HepG2 (cell line): ENCODE results near the gene CACNA2D1. TPM values are rescaled to one million over a fixed set of nuclear protein-coding genes. Genes with fewer than 3 reads are reported as not detected.

Source experiments
- ATAC-seq: fragments of 200-7000 bp; cut with Tn5 transposase; 3 replicates; pipeline ENCODE4 v1.9.1; 2020; ENCODE audit warnings: mild to moderate bottlenecking, moderate library complexity
- BruUV-seq: library from RNA; stranded (reverse); fragments of 400-500 nt; replicated peaks from 2 replicates; lab custom pipeline; 2021; lab: Mats Ljungman, UMichigan
- CTCF ChIA-PET: fragments of 300-600 bp; formaldehyde crosslinking; extraction: SDS; loops from one replicate; lab custom pipeline; 2021; ENCODE audit warnings: low total read pairs, inconsistent platforms, low intra/inter-chr PET ratio; lab: Yijun Ruan, JAX
- POLR2A ChIA-PET: fragments of 350-600 bp; sonication (Branson Sonifier 250); formaldehyde crosslinking; loops from one replicate; lab custom pipeline; 2020; ENCODE audit warnings: antibody characterized with exemption, inconsistent platforms; lab: Yijun Ruan, JAX
- DNase-seq: peaks from one replicate; pipeline ENCODE4 v3.0.0-alpha.2; 2015; ENCODE audit warnings: low spot score
- FAIRE-seq: peaks from 3 replicates; lab custom pipeline; 2011; peaks lifted over from hg19 to GRCh38; lab: Jason Lieb, UNC
- H2AFZ ChIP-seq: one replicate; pipeline ENCODE4 v1.6.1; 2011; ENCODE audit warnings: low read length, inconsistent platforms
- H3K27ac ChIP-seq: fragments of 300-600 bp; 3 replicates; pipeline ENCODE4 v1.8.0; 2011; ENCODE audit warnings: mixed run types, mild to moderate bottlenecking, mixed read lengths, low read length, inconsistent platforms; ENCODE audit not compliant: insufficient read depth; ENCODE audit errors: extremely low read length
- H3K27me3 ChIP-seq, 2 experiments: fragments of 200-600 bp in 1 of 2; 2 replicates in 1 of 2; 3 replicates in 1 of 2; pipeline versions ENCODE4 v1.6.0 to v1.8.0; 2011; ENCODE audit warnings: low read length in 2 of 2, mild to moderate bottlenecking in 2 of 2, moderate library complexity in 2 of 2, inconsistent platforms in 1 of 2; ENCODE audit not compliant: insufficient read depth in 2 of 2, control insufficient read depth in 1 of 2
- H3K36me3 ChIP-seq, 2 experiments: fragments of 200-600 bp in 1 of 2; replicated peaks in 1 of 2; 2 replicates in 1 of 2; 3 replicates in 1 of 2; pipeline versions ENCODE4 v1.5.1 to v1.8.0; 2011; ENCODE audit warnings: low read length in 2 of 2, inconsistent platforms in 1 of 2; ENCODE audit not compliant: insufficient read depth in 2 of 2, control insufficient read depth in 1 of 2
- H3K4me1 ChIP-seq: 2 replicates; pipeline ENCODE4 v1.5.1; 2012; ENCODE audit warnings: low read length, inconsistent platforms; ENCODE audit not compliant: insufficient read depth
- H3K4me2 ChIP-seq: 2 replicates; pipeline ENCODE4 v1.6.0; 2011; ENCODE audit warnings: low read depth, low read length, inconsistent platforms
- H3K4me3 ChIP-seq, 3 experiments: fragments of 200-600 bp in 1 of 3; sonication (generic), shearing (Covaris generic) in 1 of 3; replicated peaks in 1 of 3; 2 replicates each; pipeline ENCODE4 v1.5.1; 2011 to 2016; ENCODE audit warnings: low read length in 3 of 3, inconsistent platforms in 2 of 3, low read depth in 2 of 3, mild to moderate bottlenecking in 2 of 3, control low read depth in 1 of 3, mixed read lengths in 1 of 3; ENCODE audit not compliant: insufficient read depth in 1 of 3
- H3K79me2 ChIP-seq: one replicate; pipeline ENCODE4 v1.6.1; 2011; ENCODE audit warnings: low read length, inconsistent platforms; ENCODE audit not compliant: insufficient read depth
- H3K9ac ChIP-seq: 2 replicates; pipeline ENCODE4 v1.6.0; 2011; ENCODE audit warnings: mild to moderate bottlenecking, low read depth, low read length, inconsistent platforms; ENCODE audit not compliant: insufficient read depth
- H3K9me3 ChIP-seq: 2 replicates; pipeline ENCODE4 v1.5.1; 2012; ENCODE audit warnings: mild to moderate bottlenecking, low read length
- H4K20me1 ChIP-seq: 2 replicates; pipeline ENCODE4 v1.6.0; 2011; ENCODE audit warnings: inconsistent platforms, mild to moderate bottlenecking, low read length, moderate library complexity; ENCODE audit not compliant: insufficient read depth
- ATRX ChIP-seq: sonication (generic); formaldehyde crosslinking; IDR thresholded peaks from 2 replicates; pipeline ENCODE4 v1.4.0; 2020; ENCODE audit warnings: missing genetic modification reagents, borderline replicate concordance
- FOXK2 ChIP-seq: fragments of 450-650 bp; IDR thresholded peaks from 2 replicates; pipeline ENCODE4 v1.6.1; 2016
- HHEX ChIP-seq: IDR thresholded peaks from 2 replicates; pipeline ENCODE4 v1.6.1; 2016; ENCODE audit warnings: control low read depth
- MEIS2 ChIP-seq: sonication (generic); formaldehyde crosslinking; IDR thresholded peaks from 2 replicates; pipeline ENCODE4 v1.9.0; 2021; ENCODE audit warnings: mild to moderate bottlenecking, missing genetic modification reagents
- MTERF4 ChIP-seq: sonication (generic); formaldehyde crosslinking; IDR thresholded peaks from 2 replicates; pipeline ENCODE4 v1.8.0; 2023; ENCODE audit warnings: mild to moderate bottlenecking, missing genetic modification reagents
- RNF219 ChIP-seq: sonication (generic); formaldehyde crosslinking; IDR thresholded peaks from 2 replicates; pipeline ENCODE4 v1.5.0; 2020; ENCODE audit warnings: mild to moderate bottlenecking, missing genetic modification reagents
- ZBTB14 ChIP-seq: sonication (generic); formaldehyde crosslinking; IDR thresholded peaks from 2 replicates; pipeline ENCODE4 v1.4.0; 2020; ENCODE audit warnings: missing genetic modification reagents
- ZBTB37 ChIP-seq: sonication (generic); formaldehyde crosslinking; IDR thresholded peaks from 2 replicates; pipeline ENCODE4 v1.4.0; 2020; ENCODE audit warnings: mild to moderate bottlenecking, missing genetic modification reagents
- ZNF12 ChIP-seq: sonication (generic); formaldehyde crosslinking; IDR thresholded peaks from 2 replicates; pipeline ENCODE4 v1.5.0; 2020; ENCODE audit warnings: missing genetic modification reagents
- ZNF143 ChIP-seq: sonication (generic); formaldehyde crosslinking; IDR thresholded peaks from 2 replicates; pipeline ENCODE4 v1.4.0; 2020; ENCODE audit warnings: missing genetic modification reagents
- ZNF235 ChIP-seq: sonication (generic); formaldehyde crosslinking; IDR thresholded peaks from 2 replicates; pipeline ENCODE4 v1.8.1; 2023; ENCODE audit warnings: mild to moderate bottlenecking, missing genetic modification reagents, borderline replicate concordance
- ZNF256 ChIP-seq: sonication (generic); formaldehyde crosslinking; conservative IDR thresholded peaks from 2 replicates; pipeline ENCODE4 v1.4.0; 2020; ENCODE audit warnings: missing genetic modification reagents
- ZNF263 ChIP-seq: sonication (generic); formaldehyde crosslinking; IDR thresholded peaks from 2 replicates; pipeline ENCODE4 v1.4.0; 2020; ENCODE audit warnings: missing genetic modification reagents
- ZNF274 ChIP-seq: sonication (generic); formaldehyde crosslinking; IDR thresholded peaks from 2 replicates; pipeline ENCODE4 v1.5.1; 2020; ENCODE audit warnings: mild to moderate bottlenecking, missing genetic modification reagents
- ZNF773 ChIP-seq: sonication (generic); formaldehyde crosslinking; IDR thresholded peaks from 2 replicates; pipeline ENCODE4 v1.4.0; 2020; ENCODE audit warnings: missing genetic modification reagents, borderline replicate concordance
- ZNF777 ChIP-seq: sonication (generic); formaldehyde crosslinking; IDR thresholded peaks from 2 replicates; pipeline ENCODE4 v1.4.0; 2020; ENCODE audit warnings: missing genetic modification reagents
- ZNF784 ChIP-seq: sonication (generic); formaldehyde crosslinking; IDR thresholded peaks from 2 replicates; pipeline ENCODE4 v1.5.1; 2020; ENCODE audit warnings: missing genetic modification reagents, mild to moderate bottlenecking, borderline replicate concordance
- WGBS: methylation state at CpG from one replicate; pipeline ENCODE4 v1.1.6; 2017; ENCODE audit warnings: low lambda C conversion rate; 5-methylcytosine and 5-hydroxymethylcytosine counted together
- in situ Hi-C: cut with HindIII; loops from 2 replicates; pipeline ENCODE4 v1.10.0; 2017; ENCODE audit warnings: low pct_unique_long_range_greater_than_20kb; ENCODE audit not compliant: extremely low pct_ligation_motif_present
- intact Hi-C: fragments of 100-400 bp; cut with micrococcal nuclease; formaldehyde crosslinking; loops from one replicate; pipeline ENCODE4 v1.10.0; 2022; ENCODE audit not compliant: unreplicated experiment
- polyA plus RNA-seq, 8 experiments: library from polyadenylated mRNA; depleted of rRNA in 3 of 8; stranded (reverse) in 7 of 8; unstranded in 1 of 8; fragments of >200 nt; fragmentation: Illumina TruSeq in 4 of 8; extraction: Trizol in 4 of 8; gene quantifications; 2 replicates each; pipeline versions ENCODE4 v1.2.1 to v1.2.3, GENCODE V29; 2011 to 2016; ENCODE audit warnings: low read depth in 4 of 8, missing spikeins in 1 of 8, mixed read lengths in 1 of 8; ENCODE audit not compliant: insufficient read depth in 1 of 8
- total RNA-seq, 5 experiments: library from RNA; depleted of rRNA; stranded (reverse); fragments of >200 nt; fragmentation: Illumina TruSeq; extraction: Trizol; gene quantifications; 2 replicates each; pipeline ENCODE4 v1.2.3, GENCODE V29; 2016; ENCODE audit warnings: low read depth in 1 of 5

The CACNA2D1 gene
- total and polyA plus RNA-seq, 2 of the 13 experiments (the other 11 are each of a cell fraction or from before 2014, with no cell fraction given), result not detected

GRCh38 chr7:82039621-82040020 lies 404.0 kb downstream of the CACNA2D1 start:
- WGBS, result 0% methylated on average over 1 of the region's 1 CpG
- Histone ChIP-seq H3K4me3 (no peak overlapping the region), H3K79me2 (no peaks in the 10 kb centered on the region), H2AFZ (no peak overlapping the region), H3K36me3 (no peaks in the 10 kb centered on the region), H4K20me1 (no peaks in the 10 kb centered on the region), H3K9ac (no peak overlapping the region), H3K4me2 (no peak overlapping the region), H3K9me3 (no peaks in the 10 kb centered on the region), H3K27me3 (no peaks in the 10 kb centered on the region), H3K4me1 (no peaks in the 10 kb centered on the region), H3K27ac (no peak overlapping the region)
- POLR2A ChIA-PET, result no interaction called here
- CTCF ChIA-PET, result no interaction called here
- FAIRE-seq, result no peak
- no peak for DNase-seq
- no peak for TF ChIP-seq ZNF777 (CRISPR knock-in tag)
- no peak for TF ChIP-seq ZNF256
- TF ChIP-seq ZNF12 (CRISPR knock-in tag), result no peak
- no peak for TF ChIP-seq ZNF784 (CRISPR knock-in tag)
- no peak for TF ChIP-seq MEIS2 (CRISPR knock-in tag)
- TF ChIP-seq ZNF235 (CRISPR knock-in tag), result no peak
- TF ChIP-seq ZBTB37 (CRISPR knock-in tag), result no peak
- TF ChIP-seq ZBTB14, result no peak
- no peak for TF ChIP-seq ZNF263 (CRISPR knock-in tag)
- TF ChIP-seq RNF219 (CRISPR knock-in tag), result no peak
- TF ChIP-seq ATRX (CRISPR knock-in tag), result no peak
- TF ChIP-seq MTERF4, result no peak
- no peak for TF ChIP-seq ZNF143
- TF ChIP-seq FOXK2, result no peak
- TF ChIP-seq ZNF773, result no peak
- no peak for TF ChIP-seq HHEX (CRISPR knock-in tag)
- TF ChIP-seq ZNF274, result no peak
- in situ Hi-C loops, result loop anchor here (10.0 kb wide), 2 partner anchors 535 to 685 kb away; no protein-coding TSS in a partner anchor
- no peak for ATAC-seq
- intact Hi-C loops, result loop anchor here (5.0 kb wide), 1 partner anchor 443 kb away; no protein-coding TSS in a partner anchor
- BruUV-seq, result no TSS peak
